Stimulated activated memory B cell treated with anti-CD40 and anti-IgM and Interleukin-4, amounts not matched to agents 10 μg/mL and 1 μg/mL and 100 μg/mL, for 72 hours (primary cell): ENCODE results near the gene SERPINF2.

Source experiments
- ATAC-seq: fragments of 150-1000 bp; cut with Tn5 transposase; 2 replicates; pipeline ENCODE4 v1.10.0; 2021
- H3K27ac Mint-ChIP-seq: one replicate; pipeline ENCODE4 v1.8.0; 2022; ENCODE audit warnings: mild to moderate bottlenecking, mixed read lengths
- H3K27me3 Mint-ChIP-seq: one replicate; pipeline ENCODE4 v1.8.0; 2022; ENCODE audit warnings: mixed read lengths
- H3K36me3 Mint-ChIP-seq: one replicate; pipeline ENCODE4 v1.8.0; 2022; ENCODE audit warnings: mixed read lengths
- H3K4me1 Mint-ChIP-seq: one replicate; pipeline ENCODE4 v1.8.0; 2022; ENCODE audit warnings: mixed read lengths
- H3K4me3 Mint-ChIP-seq: one replicate; pipeline ENCODE4 v1.8.0; 2022; ENCODE audit warnings: mild to moderate bottlenecking, moderate library complexity, mixed read lengths
- H3K9me3 Mint-ChIP-seq: one replicate; pipeline ENCODE4 v1.8.0; 2022; ENCODE audit warnings: mixed read lengths

SERPINF2 gene

DNA sequence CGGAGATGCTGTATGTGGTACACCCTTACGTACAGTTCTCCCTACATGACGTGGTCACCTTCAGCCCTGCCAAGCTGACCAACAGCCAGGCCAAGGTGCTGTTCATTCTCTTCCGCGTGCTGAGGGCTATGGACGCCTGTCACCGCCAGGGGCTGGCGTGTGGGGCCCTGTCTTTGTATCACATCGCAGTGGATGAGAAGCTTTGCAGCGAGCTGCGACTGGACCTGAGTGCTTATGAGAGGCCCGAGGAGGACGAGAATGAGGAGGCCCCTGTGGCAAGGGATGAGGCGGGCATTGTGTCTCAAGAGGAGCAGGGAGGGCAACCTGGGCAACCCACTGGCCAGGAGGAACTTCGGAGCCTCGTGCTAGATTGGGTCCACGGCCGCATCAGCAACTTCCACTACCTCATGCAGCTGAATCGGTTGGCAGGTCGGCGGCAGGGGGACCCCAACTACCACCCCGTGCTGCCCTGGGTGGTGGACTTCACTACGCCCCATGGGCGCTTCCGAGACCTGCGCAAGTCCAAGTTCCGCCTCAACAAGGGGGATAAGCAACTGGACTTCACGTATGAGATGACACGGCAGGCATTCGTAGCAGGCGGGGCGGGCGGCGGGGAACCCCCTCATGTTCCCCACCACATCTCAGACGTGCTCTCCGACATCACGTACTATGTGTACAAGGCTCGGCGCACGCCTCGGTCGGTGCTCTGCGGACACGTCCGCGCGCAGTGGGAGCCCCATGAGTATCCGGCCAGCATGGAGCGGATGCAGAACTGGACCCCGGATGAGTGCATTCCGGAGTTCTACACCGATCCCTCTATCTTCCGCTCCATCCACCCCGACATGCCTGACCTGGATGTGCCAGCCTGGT lies 16.8 kb upstream of the SERPINF2 start:
- Mint-ChIP-seq H3K27ac (peak overlapping the region; percentile 99), H3K4me3 (peak overlapping the region; percentile 81)

DNA sequence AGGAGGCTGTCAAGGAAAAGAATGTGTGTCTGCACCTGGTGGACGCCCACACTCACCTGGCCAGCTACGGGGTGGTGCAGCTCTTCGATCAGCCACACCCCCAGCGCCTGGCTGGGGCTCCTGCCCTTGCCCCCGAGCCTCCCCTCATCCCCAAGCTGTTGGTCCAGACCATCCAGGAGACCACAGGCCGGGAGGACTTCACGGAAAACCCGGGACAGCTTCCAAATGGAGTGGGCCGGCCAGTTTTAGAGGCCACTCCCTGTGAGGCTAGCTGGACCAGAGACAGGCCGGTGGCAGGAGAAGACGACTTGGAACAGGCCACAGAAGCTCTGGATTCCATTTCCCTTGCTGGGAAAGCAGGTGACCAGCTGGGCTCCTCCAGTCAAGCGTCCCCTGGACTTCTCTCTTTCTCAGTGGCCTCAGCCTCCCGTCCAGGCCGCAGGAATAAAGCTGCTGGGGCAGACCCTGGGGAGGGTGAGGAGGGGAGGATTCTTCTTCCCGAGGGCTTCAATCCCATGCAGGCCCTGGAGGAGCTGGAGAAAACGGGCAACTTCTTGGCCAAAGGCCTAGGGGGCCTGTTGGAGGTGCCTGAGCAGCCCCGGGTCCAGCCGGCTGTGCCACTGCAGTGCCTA lies 15.9 kb upstream of the SERPINF2 start:
- Mint-ChIP-seq H3K4me3 (no peak overlapping the region), H3K27me3 (no peaks in the 10 kb centered on the region), H3K9me3 (no peaks in the 10 kb centered on the region), H3K36me3 (peaks cover 31% of the 10 kb centered on the region), H3K27ac (no peak overlapping the region), H3K4me1 (peaks cover 70% of the 10 kb centered on the region)
- no peak for ATAC-seq

More for the DNA sequence above, 16.8 kb upstream of the SERPINF2 start:
- H3K4me1 Mint-ChIP-seq: peaks cover 73% of the 10 kb centered on the region
- no peak for ATAC-seq
- no peaks in the 10 kb centered on the region for H3K27me3 Mint-ChIP-seq
- peaks cover 31% of the 10 kb centered on the region for H3K36me3 Mint-ChIP-seq
- no peaks in the 10 kb centered on the region for H3K9me3 Mint-ChIP-seq

DNA sequence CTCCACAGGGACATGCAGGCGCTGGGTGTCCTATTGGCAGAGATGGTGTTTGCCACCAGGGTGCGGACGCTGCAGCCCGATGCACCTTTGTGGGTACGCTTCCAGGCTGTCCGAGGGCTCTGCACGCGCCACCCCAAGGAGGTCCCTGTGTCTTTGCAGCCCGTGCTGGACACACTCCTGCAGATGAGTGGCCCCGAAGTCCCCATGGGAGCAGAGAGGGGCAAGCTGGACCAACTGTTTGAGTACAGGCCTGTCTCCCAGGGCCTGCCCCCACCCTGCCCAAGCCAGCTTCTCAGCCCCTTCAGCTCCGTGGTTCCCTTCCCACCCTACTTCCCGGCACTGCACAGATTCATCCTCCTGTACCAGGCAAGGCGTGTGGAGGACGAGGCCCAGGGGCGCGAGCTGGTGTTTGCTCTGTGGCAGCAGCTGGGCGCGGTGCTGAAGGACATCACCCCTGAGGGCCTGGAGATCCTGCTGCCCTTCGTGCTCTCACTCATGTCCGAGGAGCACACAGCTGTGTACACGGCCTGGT lies 15.3 kb upstream of the SERPINF2 start:
- Mint-ChIP-seq H3K9me3 (no peaks in the 10 kb centered on the region), H3K4me3 (no peak overlapping the region), H3K36me3 (peaks cover 31% of the 10 kb centered on the region), H3K27ac (peak overlapping the region; percentile 16), H3K27me3 (no peaks in the 10 kb centered on the region), H3K4me1 (peaks cover 68% of the 10 kb centered on the region)
- no peak for ATAC-seq

DNA sequence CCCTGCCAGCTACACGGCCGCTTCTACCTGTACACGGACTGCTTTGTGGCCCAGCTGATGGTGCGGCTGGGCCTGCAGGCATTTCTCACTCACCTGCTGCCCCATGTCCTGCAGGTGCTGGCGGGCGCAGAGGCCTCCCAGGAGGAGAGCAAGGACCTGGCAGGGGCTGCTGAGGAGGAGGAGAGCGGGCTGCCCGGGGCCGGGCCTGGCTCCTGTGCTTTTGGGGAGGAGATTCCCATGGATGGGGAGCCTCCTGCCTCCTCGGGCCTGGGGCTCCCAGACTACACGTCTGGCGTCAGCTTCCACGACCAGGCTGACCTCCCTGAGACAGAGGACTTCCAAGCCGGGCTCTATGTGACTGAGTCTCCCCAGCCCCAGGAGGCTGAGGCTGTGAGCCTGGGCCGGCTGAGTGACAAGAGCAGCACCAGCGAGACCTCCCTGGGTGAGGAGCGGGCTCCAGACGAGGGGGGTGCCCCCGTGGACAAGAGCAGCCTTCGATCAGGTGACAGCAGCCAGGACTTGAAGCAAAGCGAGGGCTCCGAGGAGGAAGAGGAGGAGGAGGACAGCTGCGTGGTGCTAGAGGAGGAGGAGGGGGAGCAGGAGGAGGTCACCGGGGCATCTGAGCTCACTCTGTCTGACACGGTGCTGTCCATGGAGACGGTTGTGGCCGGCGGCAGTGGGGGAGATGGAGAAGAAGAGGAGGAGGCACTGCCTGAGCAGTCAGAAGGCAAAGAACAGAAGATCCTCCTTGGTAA lies 14.6 kb upstream of the SERPINF2 start:
- H3K4me3 Mint-ChIP-seq: no peak overlapping the region
- H3K27me3 Mint-ChIP-seq: no peaks in the 10 kb centered on the region
- H3K36me3 Mint-ChIP-seq: peaks cover 31% of the 10 kb centered on the region
- ATAC-seq: no peak
- peak overlapping the region; percentile 16 for H3K27ac Mint-ChIP-seq
- no peaks in the 10 kb centered on the region for H3K9me3 Mint-ChIP-seq
- H3K4me1 Mint-ChIP-seq: peaks cover 68% of the 10 kb centered on the region

DNA sequence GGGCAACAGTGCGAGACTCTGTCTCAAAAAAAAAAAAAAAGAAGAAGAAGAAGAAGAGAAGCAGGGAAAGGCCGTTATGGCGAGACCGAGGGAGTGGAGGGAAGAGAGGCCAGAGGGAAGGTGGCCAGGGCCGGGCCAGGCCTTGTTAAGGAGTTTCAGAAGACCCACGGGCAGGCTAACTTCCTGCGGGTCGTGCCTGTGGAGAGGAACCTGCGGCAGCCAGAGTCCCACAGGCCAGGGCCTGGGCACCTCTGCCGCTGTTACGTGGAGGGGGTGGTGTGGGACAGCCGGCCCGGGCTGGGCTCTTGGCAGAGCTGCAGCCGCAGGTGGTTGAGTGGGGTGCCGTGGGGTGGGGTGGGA lies 12.7 kb upstream of the SERPINF2 start:
- H3K27ac Mint-ChIP-seq: peak overlapping the region; percentile 36

DNA sequence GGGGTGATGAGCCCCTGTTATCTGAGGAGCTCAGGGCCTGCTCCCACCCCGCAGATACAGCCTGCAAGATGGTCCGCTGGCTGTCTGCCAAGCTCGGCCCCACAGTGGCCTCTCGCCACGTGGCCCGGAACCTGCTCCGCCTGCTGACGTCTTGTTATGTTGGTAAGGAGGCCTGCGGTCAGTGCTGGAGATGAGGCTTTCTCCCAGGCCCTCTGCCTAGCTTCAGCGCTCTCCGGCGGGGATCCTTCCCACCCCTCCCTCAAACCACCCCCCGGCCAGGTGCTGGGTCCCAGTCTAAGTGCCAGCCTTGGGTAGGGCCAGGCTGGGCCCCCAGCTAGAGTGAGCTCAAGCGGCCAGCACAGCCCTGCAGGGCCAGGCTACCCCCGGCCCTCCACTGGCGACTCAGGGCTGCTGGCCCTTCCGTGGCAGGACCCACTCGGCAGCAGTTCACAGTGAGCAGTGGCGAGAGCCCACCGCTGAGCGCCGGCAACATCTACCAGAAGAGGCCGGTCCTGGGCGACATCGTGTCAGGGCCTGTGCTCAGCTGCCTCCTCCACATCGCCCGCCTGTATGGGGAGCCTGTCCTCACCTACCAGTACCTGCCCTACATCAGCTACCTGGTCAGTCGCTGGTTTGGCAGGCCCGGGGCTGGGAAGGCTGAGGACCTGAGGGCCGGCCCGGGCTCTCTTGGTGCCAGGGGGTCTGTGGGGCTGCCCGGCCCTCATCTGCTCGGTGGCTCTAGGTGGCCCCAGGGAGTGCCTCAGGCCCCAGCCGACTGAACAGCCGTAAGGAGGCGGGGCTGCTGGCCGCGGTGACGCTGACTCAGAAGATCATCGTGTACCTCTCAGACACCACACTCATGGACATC lies 12.1 kb upstream of the SERPINF2 start:
- Mint-ChIP-seq H3K4me1 (peaks cover 72% of the 10 kb centered on the region), H3K4me3 (no peak overlapping the region), H3K36me3 (peaks cover 43% of the 10 kb centered on the region), H3K27me3 (no peaks in the 10 kb centered on the region), H3K9me3 (no peaks in the 10 kb centered on the region), H3K27ac (peak overlapping the region; percentile 36)
- no peak for ATAC-seq

More for the DNA sequence above, 12.7 kb upstream of the SERPINF2 start:
- Mint-ChIP-seq H3K4me1 (peaks cover 76% of the 10 kb centered on the region), H3K36me3 (peaks cover 43% of the 10 kb centered on the region), H3K4me3 (peak overlapping the region; percentile 30), H3K9me3 (no peaks in the 10 kb centered on the region), H3K27me3 (no peaks in the 10 kb centered on the region)
- no peak for ATAC-seq

DNA sequence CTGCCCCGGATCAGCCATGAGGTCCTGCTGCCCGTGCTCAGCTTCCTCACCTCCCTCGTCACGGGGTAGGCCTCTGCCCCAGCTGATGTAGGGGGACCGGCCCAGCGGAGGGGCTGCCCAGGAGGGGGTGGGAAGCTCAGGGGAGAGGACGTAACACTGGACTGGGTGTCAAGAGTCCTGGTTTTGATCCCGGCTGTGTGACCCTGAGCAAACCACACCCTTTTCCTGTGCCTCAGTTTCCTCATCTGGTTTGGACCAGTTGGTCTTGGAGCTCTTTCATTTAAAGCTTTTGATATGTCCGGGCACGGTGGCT lies 11.5 kb upstream of the SERPINF2 start:
- no peak for ATAC-seq
- Mint-ChIP-seq H3K4me3 (no peak overlapping the region), H3K4me1 (peaks cover 68% of the 10 kb centered on the region), H3K27me3 (no peaks in the 10 kb centered on the region), H3K27ac (no peak overlapping the region), H3K9me3 (no peaks in the 10 kb centered on the region), H3K36me3 (peaks cover 45% of the 10 kb centered on the region)

DNA sequence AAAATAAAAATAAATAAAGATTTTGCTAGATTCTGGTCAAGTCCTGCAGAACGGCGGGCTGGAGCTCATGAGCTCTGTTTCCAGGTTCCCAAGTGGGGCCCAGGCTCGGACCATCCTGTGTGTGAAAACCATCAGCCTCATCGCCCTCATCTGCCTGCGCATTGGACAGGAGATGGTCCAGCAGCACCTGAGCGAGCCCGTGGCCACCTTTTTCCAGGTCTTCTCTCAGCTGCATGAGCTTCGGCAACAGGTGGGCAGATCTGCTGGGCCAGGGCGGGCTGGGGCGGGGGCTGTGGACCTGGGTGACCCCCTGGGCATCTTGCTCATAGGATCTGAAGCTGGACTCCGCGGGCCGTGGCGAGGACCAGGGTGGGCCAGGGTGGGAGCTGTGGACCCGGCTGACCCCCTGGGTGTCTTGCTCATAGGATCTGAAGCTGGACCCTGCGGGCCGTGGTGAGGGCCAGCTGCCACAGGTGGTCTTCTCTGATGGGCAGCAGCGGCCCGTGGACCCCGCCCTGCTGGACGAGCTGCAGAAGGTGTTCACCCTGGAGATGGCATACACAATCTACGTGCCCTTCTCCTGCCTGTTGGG lies 10.3 kb upstream of the SERPINF2 start:
- H3K4me1 Mint-ChIP-seq: peaks cover 66% of the 10 kb centered on the region
- H3K27me3 Mint-ChIP-seq: no peaks in the 10 kb centered on the region
- no peak for ATAC-seq
- peak overlapping the region; percentile 56 for H3K4me3 Mint-ChIP-seq
- H3K36me3 Mint-ChIP-seq: peaks cover 55% of the 10 kb centered on the region
- peak overlapping the region; percentile 77 for H3K27ac Mint-ChIP-seq
- H3K9me3 Mint-ChIP-seq: no peaks in the 10 kb centered on the region

DNA sequence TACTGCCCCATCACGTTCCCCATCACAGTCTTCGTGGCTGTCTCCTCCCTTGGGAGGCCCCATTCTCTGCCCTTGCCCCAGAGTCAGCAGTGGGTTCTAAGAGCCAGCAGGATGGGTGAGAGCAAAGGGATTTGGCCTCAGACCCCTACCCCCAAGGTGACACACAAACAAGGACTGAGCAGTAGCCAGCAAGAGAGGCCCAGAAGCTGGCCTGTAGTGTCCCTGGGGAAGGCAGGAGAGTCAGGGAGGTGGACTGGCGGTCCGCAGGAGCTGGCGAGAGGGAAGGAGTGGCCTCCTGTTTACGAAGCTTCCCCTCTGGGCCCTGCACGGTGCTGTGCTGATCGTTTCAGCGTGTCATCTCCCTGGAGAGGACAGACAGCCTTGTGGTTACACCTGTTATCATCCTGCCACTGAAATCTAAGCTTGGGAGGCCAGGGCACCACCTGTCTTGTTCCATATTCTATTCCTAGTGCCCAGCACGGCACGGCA lies 9.8 kb upstream of the SERPINF2 start:
- peaks cover 57% of the 10 kb centered on the region for H3K36me3 Mint-ChIP-seq

DNA sequence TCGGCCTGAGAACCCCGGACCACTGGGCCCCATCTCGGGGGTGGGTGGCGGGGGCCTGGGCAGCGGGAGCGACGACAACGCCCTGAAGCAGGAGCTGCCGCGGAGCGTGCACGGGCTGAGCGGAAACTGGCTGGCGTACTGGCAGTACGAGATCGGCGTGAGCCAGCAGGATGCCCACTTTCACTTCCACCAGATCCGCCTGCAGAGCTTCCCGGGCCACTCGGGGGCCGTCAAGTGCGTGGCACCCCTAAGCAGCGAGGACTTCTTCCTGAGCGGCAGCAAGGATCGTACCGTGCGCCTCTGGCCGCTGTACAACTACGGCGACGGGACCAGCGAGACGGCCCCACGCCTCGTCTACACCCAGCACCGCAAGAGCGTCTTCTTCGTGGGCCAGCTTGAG lies 8.9 kb upstream of the SERPINF2 start:
- no peak for ATAC-seq
- peaks cover 57% of the 10 kb centered on the region for H3K36me3 Mint-ChIP-seq
- peaks cover 53% of the 10 kb centered on the region for H3K4me1 Mint-ChIP-seq
- H3K27me3 Mint-ChIP-seq: no peaks in the 10 kb centered on the region
- H3K27ac Mint-ChIP-seq: peak overlapping the region; percentile 77
- H3K4me3 Mint-ChIP-seq: no peak overlapping the region
- H3K9me3 Mint-ChIP-seq: no peaks in the 10 kb centered on the region

More for the DNA sequence above, 9.8 kb upstream of the SERPINF2 start:
- H3K9me3 Mint-ChIP-seq: no peaks in the 10 kb centered on the region
- ATAC-seq: peak; percentile 87
- H3K27me3 Mint-ChIP-seq: no peaks in the 10 kb centered on the region
- H3K4me3 Mint-ChIP-seq: peak overlapping the region; percentile 56
- H3K4me1 Mint-ChIP-seq: peaks cover 62% of the 10 kb centered on the region
- peak overlapping the region; percentile 77 for H3K27ac Mint-ChIP-seq

DNA sequence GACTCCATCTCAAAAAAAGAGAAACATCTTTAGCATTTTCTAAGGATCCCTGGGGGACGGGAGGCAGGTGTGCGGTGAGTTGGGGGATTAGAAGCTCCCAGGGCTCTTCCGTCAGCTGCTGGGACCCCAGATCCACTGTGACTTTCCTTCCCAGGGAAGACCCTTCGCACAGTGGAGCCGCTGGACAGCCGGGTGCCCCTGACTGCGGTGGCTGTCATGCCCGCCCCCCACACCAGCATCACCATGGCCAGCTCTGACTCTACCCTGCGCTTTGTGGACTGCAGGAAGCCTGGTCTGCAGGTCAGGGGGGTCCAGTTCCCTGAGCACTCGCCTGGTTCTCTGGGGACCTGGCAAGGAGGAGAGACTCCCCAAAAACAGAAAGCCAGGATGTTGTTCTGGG lies 7.3 kb upstream of the SERPINF2 start:
- Mint-ChIP-seq H3K4me3 (no peak overlapping the region), H3K9me3 (no peaks in the 10 kb centered on the region), H3K27ac (no peak overlapping the region), H3K36me3 (peaks cover 44% of the 10 kb centered on the region), H3K4me1 (peaks cover 39% of the 10 kb centered on the region), H3K27me3 (no peaks in the 10 kb centered on the region)
- no peak for ATAC-seq

DNA sequence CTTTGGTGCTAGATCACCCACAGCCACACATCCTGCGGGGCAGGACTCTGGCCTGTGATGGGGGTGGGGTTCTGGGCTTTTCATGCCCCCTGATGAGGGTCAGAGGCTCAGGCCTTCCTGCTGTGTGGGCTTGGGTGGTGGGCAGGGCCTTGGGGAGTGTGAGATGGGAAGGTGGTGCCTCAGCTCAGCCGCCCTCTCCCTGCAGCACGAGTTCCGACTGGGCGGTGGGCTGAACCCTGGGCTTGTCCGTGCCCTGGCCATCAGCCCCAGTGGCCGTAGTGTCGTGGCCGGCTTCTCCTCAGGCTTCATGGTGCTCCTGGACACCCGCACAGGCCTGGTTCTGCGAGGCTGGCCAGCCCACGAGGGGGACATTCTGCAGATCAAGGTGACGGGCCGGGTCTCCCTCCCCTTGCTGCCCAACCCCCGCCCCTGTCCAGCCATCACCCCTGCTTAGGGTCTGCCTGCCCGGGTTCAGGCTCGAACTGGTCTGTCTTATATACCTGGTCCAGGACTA lies 6.8 kb upstream of the SERPINF2 start:
- Mint-ChIP-seq H3K27ac (peak overlapping the region; percentile 70), H3K27me3 (no peaks in the 10 kb centered on the region), H3K9me3 (no peaks in the 10 kb centered on the region), H3K36me3 (peaks cover 44% of the 10 kb centered on the region), H3K4me1 (peaks cover 39% of the 10 kb centered on the region), H3K4me3 (no peak overlapping the region)
- ATAC-seq: no peak

DNA sequence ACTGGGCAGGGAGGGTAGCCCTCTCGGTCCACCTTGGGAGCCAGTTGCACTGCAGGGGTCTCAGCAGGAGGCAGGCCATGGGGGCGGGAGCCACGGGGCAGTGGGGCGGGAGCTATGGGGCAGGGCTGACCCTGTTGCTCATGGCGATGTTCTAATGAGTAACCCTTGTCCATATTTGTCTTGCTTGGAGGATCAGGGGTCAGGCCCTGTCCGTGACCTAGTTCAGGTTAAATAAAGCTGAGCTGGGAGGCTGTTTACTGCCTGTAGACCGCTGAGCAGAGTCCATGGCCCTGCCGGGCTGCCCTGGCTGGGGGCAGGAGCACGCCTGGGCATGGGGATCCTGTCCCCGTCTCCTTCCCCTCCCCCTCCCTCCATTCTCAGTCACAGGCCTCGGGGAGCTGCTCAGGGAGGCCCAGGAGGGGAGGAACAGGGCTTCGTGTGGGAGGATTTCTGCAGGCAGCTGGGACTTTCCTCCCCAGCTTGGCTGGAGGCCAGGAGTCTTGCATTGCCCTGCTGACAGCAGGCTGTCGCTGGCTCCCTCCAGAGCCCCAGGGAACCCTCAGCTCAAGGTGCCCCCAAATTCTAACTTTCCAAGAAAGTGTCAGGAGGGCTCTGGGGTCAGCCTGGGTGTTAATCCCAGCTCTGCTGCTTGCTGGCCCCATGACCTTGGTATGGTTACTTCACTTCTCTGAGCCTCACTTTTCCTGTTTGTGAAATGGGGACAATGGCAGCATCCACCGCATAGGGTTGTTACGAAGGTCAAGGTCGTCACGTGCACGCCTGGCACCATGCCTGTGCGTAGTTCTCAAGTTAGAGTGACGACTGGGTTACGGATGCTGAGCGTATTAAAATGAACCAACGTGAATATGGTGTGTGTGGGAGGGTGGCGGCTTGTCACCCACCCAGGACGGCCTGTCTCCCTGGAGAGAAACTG lies 6.1 kb upstream of the SERPINF2 start:
- Mint-ChIP-seq H3K9me3 (no peaks in the 10 kb centered on the region), H3K27me3 (no peaks in the 10 kb centered on the region), H3K36me3 (peaks cover 44% of the 10 kb centered on the region), H3K4me3 (peak overlapping the region; percentile 46), H3K27ac (peak overlapping the region; percentile 70), H3K4me1 (peaks cover 39% of the 10 kb centered on the region)
- peak; percentile 50 for ATAC-seq
